ENCODE results near the gene C18orf63.
"Not testable (repeated sequence)": the region's sequence is repeated elsewhere in the genome, so short reads cannot be mapped to it uniquely, and the experiment has no call there.

Gene C18orf63

GRCh38 chr18:74286856-74287255 is 28.8 kb upstream of the C18orf63 start:
- no peak for DNase-seq

DNA sequence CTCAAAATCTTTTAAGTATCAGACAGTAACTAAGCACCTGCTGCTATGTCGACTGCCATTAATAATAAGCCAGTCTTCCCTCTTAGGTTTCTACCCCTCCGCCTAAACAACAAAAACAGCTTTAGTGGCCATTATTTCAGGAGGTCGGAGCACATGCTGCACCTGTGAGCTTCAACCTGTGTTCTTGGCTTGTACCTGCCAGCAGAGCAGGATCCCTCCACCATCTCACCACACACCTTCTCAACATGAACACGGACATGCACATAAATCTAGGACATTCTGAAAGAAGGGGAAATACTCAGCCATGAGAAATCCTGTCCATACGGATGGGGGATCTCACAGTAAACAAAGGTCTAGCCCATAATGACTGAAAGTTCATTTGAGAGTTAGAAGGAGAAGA is 27.6 kb upstream of the C18orf63 start:
- DNase-seq = peak; percentile 30

- no peak for DNase-seq
Observed at GRCh38 chr18:74288730-74289129, 26.9 kb upstream of the C18orf63 start.

DNA sequence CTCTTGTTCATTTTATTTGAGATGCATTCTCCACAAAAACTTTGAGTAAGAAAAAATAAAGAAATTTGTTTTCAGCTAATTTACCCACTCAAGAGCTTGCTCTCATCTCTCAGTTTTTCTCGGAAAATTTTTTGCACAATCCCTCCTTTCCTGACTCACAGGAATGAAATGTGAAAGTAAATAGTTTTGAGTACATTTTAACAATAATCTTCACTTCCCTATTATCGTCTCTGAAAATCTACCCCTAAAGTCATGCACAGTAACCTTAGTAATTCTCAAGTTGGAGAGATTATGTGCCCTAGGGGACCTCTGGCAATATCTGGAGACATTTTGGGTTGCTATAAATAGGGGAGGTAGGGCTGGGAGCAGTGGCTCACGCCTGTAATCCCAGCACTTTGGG is 26.5 kb upstream of the C18orf63 start:
- no peak for DNase-seq

GRCh38 chr18:74290021-74290420 is 25.6 kb upstream of the C18orf63 start:
- DNase-seq = no peak

DNA sequence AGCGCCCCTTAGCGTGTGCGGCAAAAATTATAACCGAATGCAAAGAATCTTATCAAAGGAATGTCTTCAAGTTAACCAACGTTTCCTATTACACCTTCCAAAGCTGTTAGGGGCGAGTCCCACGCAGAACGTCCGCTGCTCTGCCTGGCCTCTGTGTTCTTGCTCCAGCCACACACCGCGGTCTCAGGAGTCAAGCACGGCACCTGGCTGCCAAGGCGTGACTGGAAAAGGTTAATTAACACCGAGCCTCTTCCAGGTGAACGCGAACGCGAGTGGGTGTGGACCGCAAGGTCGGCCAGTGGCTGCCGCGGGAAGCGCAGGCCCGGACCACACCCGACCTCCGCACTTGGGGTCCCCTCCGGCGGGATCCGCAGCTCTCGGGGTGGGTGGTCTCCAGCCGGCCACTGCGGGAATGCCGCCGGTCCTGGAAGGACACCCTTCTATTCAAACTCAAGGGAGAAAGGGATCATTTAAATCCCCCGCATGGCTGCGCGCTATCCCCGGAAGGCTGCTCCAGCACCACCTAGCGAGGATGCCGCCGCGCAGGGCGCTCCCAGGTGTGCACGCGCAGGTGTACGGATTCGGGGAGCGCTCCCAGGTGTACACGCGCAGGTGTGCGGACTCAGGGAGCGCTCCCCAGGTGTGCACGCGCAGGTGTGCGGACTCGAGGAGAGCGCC is 24.7 kb upstream of the C18orf63 start:
- peak; percentile 57 for DNase-seq

- no peak for DNase-seq
Observed at GRCh38 chr18:74291472-74291770, 24.2 kb upstream of the C18orf63 start.

DNA sequence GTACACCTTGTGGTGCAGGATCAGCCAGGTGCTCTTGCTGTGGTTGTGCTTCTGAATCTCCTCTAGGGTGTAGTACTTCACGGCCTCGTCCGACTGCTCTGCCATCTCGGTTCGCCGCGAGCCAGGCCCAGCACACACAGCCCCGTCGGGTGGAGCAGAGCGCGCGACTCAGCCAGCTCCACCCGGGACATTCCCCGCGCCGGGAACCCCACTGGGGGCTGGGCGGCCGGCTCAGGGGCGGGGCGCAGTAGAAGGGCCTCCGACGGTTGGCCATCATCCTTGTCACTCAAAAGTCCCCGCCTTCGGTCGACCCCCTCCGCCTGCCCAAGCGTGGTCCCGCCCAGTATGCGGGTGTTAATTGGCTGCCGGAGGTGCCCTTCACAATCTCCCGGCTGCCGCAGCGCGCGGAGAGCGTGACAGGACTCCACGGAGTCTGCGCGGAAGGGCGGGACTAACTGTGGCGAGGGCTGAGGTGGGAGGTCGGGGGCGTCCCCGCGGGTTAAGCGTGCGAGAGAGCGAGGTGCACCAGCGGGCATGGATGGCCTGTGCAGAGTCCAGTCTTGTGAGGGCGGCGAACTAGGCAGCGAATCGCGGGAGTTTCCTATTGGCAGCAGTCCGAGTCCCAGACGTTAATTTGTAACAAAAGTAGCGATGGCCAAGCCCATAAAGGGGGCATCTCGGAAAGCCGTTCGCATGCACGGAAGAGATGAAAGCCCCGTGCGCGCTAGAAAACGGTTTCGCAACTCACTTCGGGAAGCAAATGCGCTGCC is 23.7 kb upstream of the C18orf63 start, which contains the start of gene CYB5A:
Gene CYB5A, minus strand, starts transcription at position 193 of the 770 bp plus-strand sequence. Its CDS starts 88 bp downstream, at position 105.
- peak; percentile 97 for DNase-seq

DNA sequence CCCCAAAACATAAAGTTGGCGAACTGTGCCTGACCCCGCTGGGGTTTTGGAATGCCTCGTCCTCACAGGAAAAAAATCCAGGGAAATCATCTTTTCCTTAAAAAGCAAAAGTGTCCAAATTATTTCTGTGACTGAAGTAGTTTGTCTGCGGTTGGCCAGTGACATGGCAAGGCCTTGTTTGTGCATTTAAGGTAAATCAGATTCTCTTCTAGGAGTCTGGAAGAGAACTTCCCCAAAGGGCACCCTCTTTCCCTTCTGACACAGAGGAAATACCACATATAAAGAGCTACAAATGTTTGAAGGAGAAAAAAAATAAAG is 23.1 kb upstream of the C18orf63 start:
- no peak for DNase-seq

- DNase-seq = not testable (repeated sequence)
Observed at GRCh38 chr18:74292982-74293381, 22.7 kb upstream of the C18orf63 start.

- DNase-seq = no peak
Observed at GRCh38 chr18:74294526-74294925, 21.1 kb upstream of the C18orf63 start.

DNA sequence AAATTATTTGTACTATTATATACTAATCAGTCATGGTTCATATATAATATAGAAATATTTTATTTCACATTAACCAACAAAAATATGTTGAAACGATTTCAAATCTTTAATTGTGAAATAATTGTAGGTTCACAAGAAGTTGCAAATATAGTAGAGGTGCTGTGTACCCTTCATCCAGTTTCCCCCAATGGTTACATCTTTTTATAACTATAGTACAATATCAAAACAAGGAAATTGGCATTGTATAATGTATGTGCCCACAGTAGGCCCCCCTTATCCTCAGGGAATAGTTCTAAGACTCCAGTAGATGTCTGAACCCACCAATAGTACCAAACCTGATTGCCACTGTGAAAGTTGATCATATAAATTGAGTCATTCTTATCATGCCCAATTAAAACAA is 16.5 kb upstream of the C18orf63 start:
- no peak for DNase-seq

GRCh38 chr18:74299746-74300145 is 15.9 kb upstream of the C18orf63 start:
- DNase-seq = no peak

DNA sequence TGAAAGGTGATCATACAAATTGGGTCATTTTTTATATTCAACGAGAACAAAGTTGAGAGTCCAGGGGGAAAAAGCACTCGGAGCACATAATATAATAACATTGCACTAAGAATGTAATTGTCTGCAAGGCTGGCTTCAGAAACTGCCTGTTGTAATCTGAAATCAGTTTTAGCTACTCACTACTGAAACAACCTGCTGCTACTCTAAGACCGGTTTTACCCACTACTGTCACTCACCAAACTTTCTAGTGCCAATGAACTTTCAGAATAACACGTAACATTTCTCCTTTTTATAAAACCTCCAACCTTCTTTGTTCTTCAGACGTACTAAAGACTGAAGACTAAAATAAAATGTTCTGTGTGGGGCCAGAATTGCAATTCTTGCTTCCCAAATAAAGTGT is 12.3 kb upstream of the C18orf63 start:
- DNase-seq = no peak

DNA sequence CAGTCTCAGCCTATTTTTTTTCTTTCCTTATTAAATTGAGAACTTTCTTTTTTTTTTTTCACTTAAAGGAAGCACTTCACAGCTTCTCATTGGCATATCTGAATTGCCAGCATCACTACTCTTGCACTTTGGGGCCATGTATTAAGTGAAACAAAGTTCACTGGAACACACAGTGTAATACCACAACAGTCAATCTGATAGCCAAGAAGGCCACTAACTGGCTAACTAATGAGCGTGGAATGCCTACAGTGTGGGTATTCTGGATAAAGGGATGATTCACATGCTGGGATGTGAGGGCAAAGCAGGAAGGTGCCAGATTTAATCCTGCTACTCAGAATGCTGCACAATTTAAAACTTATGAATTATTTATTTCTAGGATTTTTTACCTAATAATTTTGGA is 11.7 kb upstream of the C18orf63 start:
- DNase-seq = no peak

GRCh38 chr18:74310411-74310810 is 5.2 kb upstream of the C18orf63 start:
- no peak for DNase-seq

DNA sequence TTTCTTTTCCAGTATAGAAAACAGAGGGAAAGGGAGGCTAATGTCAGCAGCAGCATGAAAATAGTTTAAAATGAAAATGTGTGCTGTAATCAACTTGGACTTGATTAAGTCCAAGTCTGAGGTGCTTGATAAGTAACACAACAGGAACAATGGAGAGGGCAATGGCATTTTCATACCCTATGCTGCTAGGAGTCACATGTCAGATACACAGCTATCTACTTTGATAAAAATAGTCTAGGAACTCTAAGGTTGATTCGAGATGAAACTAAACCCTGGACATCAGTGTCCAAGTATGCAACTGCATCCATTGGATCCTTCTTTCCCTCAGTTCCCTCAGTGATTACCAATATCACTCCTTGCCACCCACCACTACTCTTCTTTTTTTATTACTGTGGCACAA is 4.6 kb upstream of the C18orf63 start:
- DNase-seq = no peak

GRCh38 chr18:74314759-74315463 is 728 bp upstream of the C18orf63 start:
- DNase-seq = no peak

GRCh38 chr18:74316257-74317170 is 875 bp downstream of the C18orf63 start:
- no peak for DNase-seq

DNA sequence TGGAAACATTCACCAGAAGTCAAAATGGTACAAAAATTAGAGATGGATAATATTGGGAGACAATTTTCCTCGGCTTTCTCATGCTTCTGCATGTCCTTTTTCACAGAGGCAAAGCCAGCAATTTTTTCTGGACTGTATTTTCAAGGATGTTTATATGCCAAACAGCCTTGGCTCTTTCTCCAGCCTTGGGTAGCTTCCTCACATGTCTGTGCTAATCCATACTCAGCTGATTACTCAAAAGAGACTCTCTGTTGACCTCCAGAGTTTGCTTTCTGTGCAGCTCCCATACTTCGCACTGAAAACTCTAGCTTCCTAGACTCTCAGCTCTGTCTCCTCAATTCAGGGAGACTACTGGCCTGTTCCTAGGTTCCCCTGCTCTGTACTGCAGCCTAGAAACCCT is 10.6 kb downstream of the C18orf63 start:
- DNase-seq = no peak

DNA sequence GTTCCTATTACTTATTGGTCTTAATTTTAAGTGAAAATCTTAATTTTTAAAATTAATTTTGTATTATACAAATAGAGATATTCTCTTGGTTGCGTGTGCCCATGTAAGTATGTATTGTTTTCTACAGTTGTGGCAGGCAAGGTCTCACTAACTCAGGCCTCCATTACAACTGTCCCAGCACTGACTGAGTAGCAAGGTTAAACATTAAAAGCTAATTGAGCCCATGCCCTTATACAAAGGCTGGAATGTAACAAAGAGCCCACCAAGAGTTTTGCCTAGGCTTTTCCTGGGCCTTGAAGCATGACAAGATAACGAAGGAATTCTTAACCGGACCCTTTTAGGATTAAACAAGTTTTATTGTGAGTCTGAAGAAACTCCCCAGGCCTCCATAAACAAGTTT is 11.2 kb downstream of the C18orf63 start:
- not testable (repeated sequence) for DNase-seq

- no peak for DNase-seq
Observed at GRCh38 chr18:74328206-74328605, 12.6 kb downstream of the C18orf63 start.

GRCh38 chr18:74329688-74330205 is 14.1 kb downstream of the C18orf63 start:
- no peak for DNase-seq

Measured in NCI-H774 (cell line).